Astrocyte of the spinal cord (primary cell): ENCODE data around the gene CEACAM20.
A peak's percentile ranks its signal among the peaks of the same experiment; 100 is the strongest.
"Not testable (repeated sequence)": the region's sequence is repeated elsewhere in the genome, so short reads cannot be mapped to it uniquely, and the experiment has no call there.

ENCODE experiments used
- DNase-seq: peaks from one replicate; pipeline ENCODE4 v3.0.0; 2011; ENCODE audit warnings: low read depth, low spot score
- H3K4me3 ChIP-seq: 2 replicates; pipeline ENCODE4 v1.5.1; 2011; ENCODE audit warnings: low read depth, mild to moderate bottlenecking, low read length, moderate library complexity
- in situ Hi-C: cut with HindIII; loops from 2 replicates; pipeline ENCODE4 v1.10.0; 2017; ENCODE audit warnings: low sequenced_read_pairs
- TF ChIP-seq, protein P1 (sequence below): IDR thresholded peaks from 2 replicates; pipeline ENCODE4 v1.5.1; 2012; ENCODE audit warnings: low read depth, mild to moderate bottlenecking, low read length, inconsistent platforms

The CEACAM20 gene

DNA sequence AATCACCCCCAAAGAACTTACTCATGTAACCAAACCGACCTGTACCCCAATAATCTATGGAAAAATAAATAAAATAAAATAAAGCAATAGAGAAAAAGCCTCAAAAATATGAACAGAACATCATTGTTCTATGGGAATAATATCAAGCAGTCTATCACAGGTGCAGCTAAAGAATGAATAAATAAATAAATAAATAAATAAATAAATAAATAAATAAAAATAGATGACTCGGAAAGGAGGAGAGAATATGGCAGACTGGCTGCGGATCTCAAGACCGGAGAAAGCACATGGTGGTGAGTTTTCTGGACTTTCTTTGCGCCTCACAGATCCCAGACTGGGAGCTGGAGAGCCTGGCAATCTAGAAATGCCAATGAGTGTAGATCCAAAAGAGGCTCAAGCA lies 22.4 kb upstream of the CEACAM20 start:
- DNase-seq, result no peak
- no peak overlapping the region for H3K4me3 ChIP-seq
- TF ChIP-seq, protein P1, sequence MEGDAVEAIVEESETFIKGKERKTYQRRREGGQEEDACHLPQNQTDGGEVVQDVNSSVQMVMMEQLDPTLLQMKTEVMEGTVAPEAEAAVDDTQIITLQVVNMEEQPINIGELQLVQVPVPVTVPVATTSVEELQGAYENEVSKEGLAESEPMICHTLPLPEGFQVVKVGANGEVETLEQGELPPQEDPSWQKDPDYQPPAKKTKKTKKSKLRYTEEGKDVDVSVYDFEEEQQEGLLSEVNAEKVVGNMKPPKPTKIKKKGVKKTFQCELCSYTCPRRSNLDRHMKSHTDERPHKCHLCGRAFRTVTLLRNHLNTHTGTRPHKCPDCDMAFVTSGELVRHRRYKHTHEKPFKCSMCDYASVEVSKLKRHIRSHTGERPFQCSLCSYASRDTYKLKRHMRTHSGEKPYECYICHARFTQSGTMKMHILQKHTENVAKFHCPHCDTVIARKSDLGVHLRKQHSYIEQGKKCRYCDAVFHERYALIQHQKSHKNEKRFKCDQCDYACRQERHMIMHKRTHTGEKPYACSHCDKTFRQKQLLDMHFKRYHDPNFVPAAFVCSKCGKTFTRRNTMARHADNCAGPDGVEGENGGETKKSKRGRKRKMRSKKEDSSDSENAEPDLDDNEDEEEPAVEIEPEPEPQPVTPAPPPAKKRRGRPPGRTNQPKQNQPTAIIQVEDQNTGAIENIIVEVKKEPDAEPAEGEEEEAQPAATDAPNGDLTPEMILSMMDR, result no peak
- in situ Hi-C loops, result no loop called here

DNA sequence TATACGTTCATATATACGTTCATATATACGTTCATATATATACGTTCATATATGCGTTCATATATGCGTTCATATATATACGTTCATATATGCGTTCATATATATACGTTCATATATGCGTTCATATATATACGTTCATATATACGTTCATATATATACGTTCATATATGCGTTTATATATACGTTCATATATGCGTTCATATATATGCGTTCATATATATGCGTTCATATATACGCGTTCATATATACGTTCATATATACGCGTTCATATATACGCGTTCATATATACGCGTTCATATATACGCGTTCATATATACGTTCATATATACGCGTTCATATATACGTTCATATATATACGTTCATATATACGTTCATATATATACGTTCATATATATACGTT lies 21.5 kb upstream of the CEACAM20 start:
- H3K4me3 ChIP-seq, DNase-seq, in situ Hi-C loops: not testable (repeated sequence)

DNA sequence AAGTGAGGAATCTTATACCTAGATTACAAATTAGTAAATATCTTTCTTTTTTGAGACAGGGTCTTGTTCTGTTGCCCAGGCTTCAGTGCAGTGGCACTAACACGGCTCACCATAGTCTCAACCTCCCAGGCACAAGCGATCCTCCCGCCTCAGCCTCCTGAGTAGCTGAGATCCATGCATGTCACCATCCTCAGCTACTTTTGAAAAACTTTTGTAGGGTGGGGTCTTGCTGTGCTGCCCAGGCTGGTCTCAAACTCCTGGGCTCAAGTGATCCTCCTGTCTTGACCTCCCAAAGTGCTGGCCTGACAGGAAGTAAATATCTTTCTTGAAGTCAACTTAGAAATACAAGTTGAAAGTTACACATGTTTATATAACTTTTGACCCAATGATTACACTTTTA lies 20.0 kb upstream of the CEACAM20 start:
- in situ Hi-C loops, result no loop called here
- TF ChIP-seq, protein P1, result no peak
- H3K4me3 ChIP-seq, result no peak overlapping the region
- no peak for DNase-seq

DNA sequence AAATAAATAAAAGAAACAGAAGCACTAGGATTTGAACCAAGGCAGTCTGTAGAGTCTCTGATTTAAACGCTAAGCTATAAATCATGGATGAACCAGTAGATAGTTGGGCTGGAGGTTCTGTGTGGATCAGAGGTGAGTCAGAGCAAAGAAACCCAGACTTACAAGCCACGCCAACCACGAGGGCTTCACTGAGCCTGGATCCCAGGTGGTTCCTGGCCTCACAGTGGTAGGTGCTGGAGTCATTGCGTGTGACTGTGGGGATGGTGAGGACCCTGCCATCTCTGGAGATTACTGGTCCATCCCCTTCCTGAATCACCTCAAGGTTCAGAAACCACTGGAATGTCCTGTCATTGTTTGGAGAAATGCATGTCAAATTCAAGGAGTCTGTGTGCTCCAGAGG lies 19.3 kb upstream of the CEACAM20 start:
- no peak overlapping the region for H3K4me3 ChIP-seq
- in situ Hi-C loops, result no loop called here
- TF ChIP-seq, protein P1, result no peak
- peak; percentile 41 for DNase-seq

DNA sequence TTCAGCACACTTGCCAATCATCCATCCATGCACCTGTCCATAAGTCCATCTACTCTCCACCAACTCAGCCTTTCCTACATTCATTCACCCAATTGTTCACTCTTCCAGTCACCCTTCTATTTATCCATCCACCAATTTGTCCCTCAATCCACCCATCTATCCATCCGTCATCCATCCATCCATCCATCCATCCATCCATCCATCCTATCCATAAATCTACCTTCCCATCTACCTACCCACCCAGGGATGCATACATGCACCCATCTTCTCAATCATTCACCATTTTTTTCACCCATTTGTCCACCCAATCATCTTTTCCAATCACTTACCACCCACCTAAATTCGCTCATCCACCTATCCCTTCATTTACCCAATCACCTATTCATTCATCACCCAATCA lies 14.6 kb upstream of the CEACAM20 start:
- in situ Hi-C loops, result no loop called here
- no peak overlapping the region for H3K4me3 ChIP-seq
- TF ChIP-seq, protein P1, result no peak
- no peak for DNase-seq

DNA sequence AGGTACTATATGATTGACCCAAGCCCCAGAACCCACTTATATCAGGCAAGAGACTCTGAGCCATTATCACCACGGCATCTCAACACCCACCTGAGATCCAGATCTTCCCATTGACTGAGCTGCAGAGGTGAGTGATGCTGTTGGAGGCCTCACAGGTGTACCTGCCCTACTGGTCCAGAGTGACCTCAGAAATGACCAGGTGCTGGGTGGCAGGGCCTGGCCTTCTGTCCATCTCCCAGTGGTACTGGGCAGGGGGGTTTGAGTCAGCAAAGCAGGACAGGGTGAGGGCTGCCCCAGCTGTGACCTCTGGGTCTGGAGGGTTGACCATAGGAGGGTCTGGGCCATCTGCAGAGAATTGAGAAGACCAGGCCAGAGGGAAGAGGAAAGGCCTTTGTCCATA lies 13.2 kb upstream of the CEACAM20 start:
- DNase-seq, result no peak
- in situ Hi-C loops, result no loop called here
- TF ChIP-seq, protein P1, result no peak
- H3K4me3 ChIP-seq, result no peak overlapping the region

DNA sequence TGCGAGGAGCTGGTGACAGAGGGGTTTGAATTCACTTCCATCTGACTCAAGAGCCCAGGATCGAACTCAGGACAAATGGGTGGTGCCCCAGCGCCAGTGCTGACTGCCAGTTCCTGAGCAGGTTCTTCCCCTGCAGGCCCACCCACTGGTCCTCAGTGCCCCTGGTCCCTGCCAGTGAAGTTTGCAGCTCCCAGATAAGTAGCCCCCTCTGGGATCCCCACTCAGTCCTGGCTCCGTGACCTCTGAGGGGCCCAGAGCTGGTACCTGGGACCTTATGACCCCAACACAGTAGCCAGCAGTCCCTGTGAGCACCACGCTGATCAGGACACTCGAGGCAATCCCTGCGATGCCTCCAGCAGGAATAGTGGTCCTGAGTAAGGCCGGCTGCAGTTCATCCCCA lies 11.3 kb upstream of the CEACAM20 start:
- no peak overlapping the region for H3K4me3 ChIP-seq
- TF ChIP-seq, protein P1, result no peak
- in situ Hi-C loops, result no loop called here
- DNase-seq, result no peak
